Prostate gland (tissue), 2 donors: ENCODE results near the gene MALAT1.

ENCODE experiments used
- CTCF ChIP-seq, 4 experiments: fragments of 200-600 bp in 2 of 4; fragments of 450-650 bp in 2 of 4; sonication (generic) in 2 of 4; IDR thresholded peaks; 1 replicate in 3 of 4; 2 replicates in 1 of 4; pipeline ENCODE4 v1.5.1; 2016 to 2019; ENCODE audit warnings: antibody characterized with exemption in 4 of 4, mild to moderate bottlenecking in 2 of 4, moderate library complexity in 2 of 4
- POLR2A ChIP-seq: fragments of 450-650 bp; IDR thresholded peaks from one replicate; pipeline ENCODE4 v1.6.1; 2016; ENCODE audit warnings: antibody characterized with exemption, mild to moderate bottlenecking
- POLR2AphosphoS5 ChIP-seq: sonication (generic); formaldehyde crosslinking; IDR thresholded peaks from one replicate; pipeline ENCODE4 v1.6.1; 2017; ENCODE audit warnings: antibody characterized with exemption

DNA sequence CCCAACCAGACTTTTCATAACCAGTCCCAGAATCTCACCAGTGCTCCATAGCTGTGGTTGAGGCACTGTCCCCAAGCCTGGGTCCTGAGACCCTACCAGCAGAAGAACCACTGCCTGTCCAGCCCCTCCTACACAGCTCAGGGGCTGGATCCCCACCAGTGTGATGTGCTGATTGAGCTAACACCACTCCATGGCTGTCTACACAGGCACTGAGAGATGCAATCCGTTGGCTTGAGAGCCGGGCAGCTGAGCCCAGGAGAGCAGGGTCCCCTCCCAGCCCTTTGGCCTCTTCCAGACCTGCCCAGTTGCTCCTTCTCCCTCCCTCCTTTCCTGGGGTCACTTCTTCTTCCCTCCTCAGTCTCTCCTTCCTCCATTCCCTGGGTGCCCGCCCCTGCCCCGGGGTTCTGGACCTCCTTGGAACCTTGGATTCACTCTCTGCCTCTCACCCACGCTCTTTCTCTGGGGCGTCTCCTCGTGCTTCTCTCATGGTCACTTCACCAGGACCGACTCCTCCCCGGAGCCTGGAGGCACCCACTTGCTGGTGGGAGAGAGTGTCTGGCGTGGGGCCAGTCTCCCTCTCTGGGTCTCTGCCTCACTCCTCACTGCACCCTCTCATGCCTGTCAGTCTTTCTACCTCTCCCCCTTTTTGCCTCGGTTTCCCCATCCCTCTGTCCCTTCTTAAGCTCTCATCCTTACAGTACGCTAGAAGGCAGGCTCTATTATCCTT is 25.3 kb downstream of the MALAT1 start:
- no peak for TF ChIP-seq CTCF (IDR thresholded peaks at IDR 0.05)
- no peak for TF ChIP-seq POLR2A
- TF ChIP-seq POLR2AphosphoS5, result no peak
